T-cell (primary cell): ENCODE measurements around the gene CEP68. TPM values are rescaled to one million over a fixed set of nuclear protein-coding genes. Genes with fewer than 3 reads are reported as not detected.
A peak's percentile ranks its signal among the peaks of the same experiment; 100 is the strongest.
"Not testable (repeated sequence)": the region's sequence is repeated elsewhere in the genome, so short reads cannot be mapped to it uniquely, and the experiment has no call there.

Experiments
- ATAC-seq, 4 experiments: fragments of 200-7000 bp in 3 of 4; fragments of 150-1000 bp in 1 of 4; cut with Tn5 transposase; replicated peaks in 1 of 4; 1 replicate in 3 of 4; 2 replicates in 1 of 4; pipeline ENCODE4 v1.10.0; 2021; ENCODE audit warnings: moderate library complexity in 3 of 4, mild to moderate bottlenecking in 2 of 4, moderate number of reproducible peaks in 1 of 4
- CTCF ChIA-PET, 2 donors: fragments of 300-600 bp; sonication (Branson Sonifier 250); formaldehyde crosslinking; loops; one replicate each; lab custom pipeline; 2022; ENCODE audit warnings: antibody characterized with exemption in 2 of 2; lab: Charles Lee
- POLR2A ChIA-PET, 2 donors: fragments of 300-600 bp; sonication (Branson Sonifier 250); formaldehyde crosslinking; loops; one replicate each; lab custom pipeline; 2022; ENCODE audit warnings: antibody characterized with exemption in 2 of 2; lab: Charles Lee
- DNase-seq, 35 experiments: peaks; one replicate each; pipeline versions ENCODE4 v3.0.0 to v3.0.0-alpha.2; 2013 to 2023
- H3K27ac ChIP-seq: one replicate; pipeline ENCODE4 v1.5.1; 2013; ENCODE audit warnings: low read length
- H3K27me3 ChIP-seq, 2 experiments: replicated peaks in 1 of 2; 1 replicate in 1 of 2; 2 replicates in 1 of 2; pipeline versions ENCODE4 v1.6.1 to v1.7.0; 2013; ENCODE audit warnings: low read length in 1 of 2, mixed read lengths in 1 of 2; ENCODE audit not compliant: control insufficient read depth in 2 of 2, insufficient read depth in 2 of 2; ENCODE audit errors: extremely low read depth in 1 of 2
- H3K36me3 ChIP-seq, 2 donors: 1 replicate in 1 of 2; 2 replicates in 1 of 2; pipeline versions ENCODE4 v1.6.1 to v1.7.0; 2013; ENCODE audit warnings: low read length in 1 of 2; ENCODE audit not compliant: control insufficient read depth in 2 of 2, insufficient read depth in 1 of 2; ENCODE audit errors: extremely low read depth in 1 of 2
- H3K4me1 ChIP-seq, 2 experiments: 1 replicate in 1 of 2; 2 replicates in 1 of 2; pipeline versions ENCODE4 v1.6.1 to v1.7.0; 2013; ENCODE audit warnings: low read length in 2 of 2, mixed read lengths in 1 of 2; ENCODE audit not compliant: insufficient read depth in 2 of 2, control insufficient read depth in 1 of 2; ENCODE audit errors: extremely low read depth in 1 of 2
- H3K4me3 ChIP-seq, 2 donors: 1 replicate in 1 of 2; 2 replicates in 1 of 2; pipeline versions ENCODE4 v1.5.1 to v1.7.0; 2013; ENCODE audit warnings: mild to moderate bottlenecking in 2 of 2, low read length in 1 of 2, moderate library complexity in 1 of 2; ENCODE audit not compliant: control insufficient read depth in 1 of 2; ENCODE audit errors: extremely low read depth in 1 of 2
- H3K9me3 ChIP-seq: 2 replicates; pipeline ENCODE4 v1.7.0; 2013
- H3K27ac Mint-ChIP-seq, 2 donors: one replicate each; pipeline ENCODE4 v1.8.0; 2020 to 2021; ENCODE audit warnings: mild to moderate bottlenecking in 2 of 2, mixed read lengths in 2 of 2
- H3K27me3 Mint-ChIP-seq, 2 donors: one replicate each; pipeline ENCODE4 v1.8.0; 2021 to 2022; ENCODE audit warnings: mixed read lengths in 2 of 2
- H3K36me3 Mint-ChIP-seq: one replicate; pipeline ENCODE4 v1.8.0; 2021; ENCODE audit warnings: mixed read lengths
- H3K4me1 Mint-ChIP-seq, 3 donors: one replicate each; pipeline ENCODE4 v1.8.0; 2020 to 2022; ENCODE audit warnings: mixed read lengths in 3 of 3, mild to moderate bottlenecking in 1 of 3
- H3K4me3 Mint-ChIP-seq, 3 donors: one replicate each; pipeline ENCODE4 v1.8.0; 2020 to 2022; ENCODE audit warnings: mild to moderate bottlenecking in 3 of 3, mixed read lengths in 3 of 3, moderate library complexity in 3 of 3
- H3K9me3 Mint-ChIP-seq, 3 donors: one replicate each; pipeline ENCODE4 v1.8.0; 2020 to 2022; ENCODE audit warnings: mixed read lengths in 3 of 3
- whole genome bisulfite sequencing: methylation state at CpG from one replicate; pipeline ENCODE4 v1.1.5; 2013; ENCODE audit warnings: missing lambda C conversion rate; ENCODE audit not compliant: insufficient coverage; 5-methylcytosine and 5-hydroxymethylcytosine counted together
- total RNA-seq, 35 experiments: library from RNA in 6 of 35; stranded (reverse) in 6 of 35; fragments of 120-200 nt in 1 of 35; gene quantifications; one replicate each; pipeline versions ENCODE4 v1.2.1 to v1.2.4 and lab custom pipeline; 2013 to 2026

The CEP68 gene
- total RNA-seq, 5 donors from 2014 or later (not counting 1 experiment from before 2014, with no cell fraction given): 24.1 to 41.4 (median 37.4) TPM

DNA sequence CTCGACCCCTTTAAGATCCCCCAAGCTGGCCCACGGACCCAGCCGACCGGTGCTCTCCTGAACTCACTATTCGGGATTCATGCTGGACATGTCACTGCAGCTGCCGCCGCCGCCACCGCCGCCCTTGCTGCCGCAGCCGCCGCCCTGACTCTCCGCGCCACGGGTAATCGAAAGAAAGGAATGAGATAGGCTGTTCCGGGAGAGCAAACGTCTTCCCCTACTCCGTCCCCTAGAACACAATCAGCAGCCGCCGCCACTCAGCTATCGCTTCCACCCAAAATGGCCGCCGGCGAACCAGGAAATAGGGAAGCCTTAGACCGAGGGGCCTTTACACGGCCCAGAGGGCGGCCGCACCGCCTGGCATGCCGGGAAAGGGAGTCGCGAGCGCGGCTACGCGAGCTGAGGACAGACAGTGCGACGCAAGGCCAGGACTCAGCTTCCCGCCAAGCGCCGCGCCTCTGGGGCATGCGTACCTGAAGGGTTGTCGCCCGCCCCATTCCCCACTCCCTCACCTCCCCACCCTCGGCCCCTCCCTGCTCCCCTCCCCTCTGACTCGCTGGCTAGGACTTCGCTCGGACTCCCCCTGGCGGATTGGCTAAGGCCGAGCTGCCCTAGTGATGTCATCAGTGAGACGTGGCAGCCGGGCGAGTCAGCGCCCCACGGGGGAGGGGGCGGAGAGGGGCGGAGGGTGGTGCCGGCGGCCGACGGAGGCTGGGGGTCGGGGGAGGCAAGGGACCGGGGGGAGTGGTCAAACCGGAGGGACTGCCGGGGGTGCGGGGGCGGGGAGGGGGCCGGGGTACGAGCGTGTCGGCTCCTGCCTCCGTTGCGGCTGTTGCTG is 73.8 kb downstream of the CEP68 start, which contains the start of gene RAB1A:
RAB1A (minus strand) TSS at position 281 of the 838 bp plus-strand sequence; CDS start at position 90, 191 bp downstream.
- Histone ChIP-seq H3K4me1 (peaks cover 24 to 29% of the 10 kb centered on the region in 2 experiments), H3K27ac (peak within 1 kb of the TSS; percentile 90), H3K9me3 (no peaks in the 10 kb centered on the region), H3K4me3 (peak within 1 kb of the TSS; percentile 92 to 96), H3K36me3 (no peaks in the 10 kb centered on the region), H3K27me3 (no peaks in the 10 kb centered on the region)
- H3K36me3 Mint-ChIP-seq: peaks cover 3% of the 10 kb centered on the region
- H3K9me3 Mint-ChIP-seq: no peaks in the 10 kb centered on the region
- ChIA-PET POLR2A (interaction anchor here (0.5 to 2.0 kb wide), 24 partner anchors 10 to 1541 kb away, joined by 3 to 26 read pairs (median 4); partner anchors contain the start of genes ACTR2 (in 2 of the 2), CEP68 (in 2 of the 2), MDH1 (in 1 of the 2) and SERTAD2 (in 1 of the 2)), CTCF (interaction anchor here (0.6 to 3.2 kb wide), 17 partner anchors 10 to 1665 kb away, joined by 3 to 34 read pairs (median 3); partner anchors contain the start of genes ACTR2 (in 1 of the 2) and CEP68 (in 1 of the 2))
- ATAC-seq: peak; percentile 92 to 95 (median 94)
- H3K4me3 Mint-ChIP-seq: peak within 1 kb of the TSS; percentile 95 to 100 (median 100)
- H3K4me1 Mint-ChIP-seq: peaks cover 39 to 48% (median 43%) of the 10 kb centered on the region in 3 donors
- DNase-seq: peak; percentile 96 to 100 (median 99)
- under 1% methylated on average over 53 of the region's 76 CpGs for WGBS
- H3K27me3 Mint-ChIP-seq: no peaks in the 10 kb centered on the region
- peak within 1 kb of the TSS; percentile 99 to 100 for H3K27ac Mint-ChIP-seq

GRCh38 chr2:65130664-65131175 is 74.5 kb downstream of the CEP68 start:
- peak in 5 of 35 experiments; percentile 1 to 50 (median 10) for DNase-seq
- WGBS: 11% methylated on average over 16 of the region's 19 CpGs

DNA sequence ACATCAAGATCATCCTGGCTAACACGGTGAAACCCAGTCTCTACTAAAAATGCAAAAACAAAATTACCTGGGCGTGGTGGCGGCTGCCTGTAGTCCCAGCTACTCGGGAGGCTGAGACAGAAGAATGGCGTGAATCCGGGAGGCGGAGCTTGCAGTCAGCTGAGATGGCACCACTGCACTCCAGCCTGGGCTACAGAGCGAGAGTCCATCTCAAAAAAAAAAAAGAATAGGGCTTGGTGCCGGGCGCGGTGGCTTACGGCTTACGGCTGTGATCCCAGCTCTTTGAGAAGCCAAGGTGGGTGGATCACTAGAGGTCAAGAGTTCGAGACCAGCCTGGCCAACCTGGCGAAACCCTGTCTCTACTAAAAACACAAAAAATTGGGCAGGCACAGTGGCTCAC is 76.7 kb downstream of the CEP68 start:
- not testable (repeated sequence) for ATAC-seq, H3K27me3 Mint-ChIP-seq, H3K4me3 Mint-ChIP-seq, H3K27ac Mint-ChIP-seq, H3K27me3 ChIP-seq, H3K9me3 Mint-ChIP-seq, H3K27ac ChIP-seq, H3K36me3 Mint-ChIP-seq, H3K4me3 ChIP-seq, H3K36me3 ChIP-seq, H3K9me3 ChIP-seq, DNase-seq
- WGBS: 92% methylated on average over 14 of the region's 15 CpGs
- peaks cover 17 to 23% (median 19%) of the 10 kb centered on the region in 3 donors for H3K4me1 Mint-ChIP-seq
- ChIA-PET POLR2A (interaction anchor here (0.5 to 1.1 kb wide), 3 partner anchors 23 to 941 kb away, joined by 3 read pairs; no protein-coding TSS in a partner anchor), CTCF (interaction anchor here (0.7 to 1.2 kb wide), 4 partner anchors 14 to 77 kb away, joined by 3 to 5 read pairs (median 3); no protein-coding TSS in a partner anchor)
- peaks cover 8 to 14% of the 10 kb centered on the region in 2 experiments for H3K4me1 ChIP-seq

More at GRCh38 chr2:65130664-65131175, 74.5 kb downstream of the CEP68 start:
- Mint-ChIP-seq H3K36me3 (peaks cover 3% of the 10 kb centered on the region), H3K27me3 (no peaks in the 10 kb centered on the region), H3K27ac (peak overlapping the region; percentile 90 to 99), H3K4me1 (peaks cover 35 to 44% (median 41%) of the 10 kb centered on the region in 3 donors), H3K9me3 (no peaks in the 10 kb centered on the region), H3K4me3 (peak overlapping the region; percentile 95 to 100 (median 100))
- Histone ChIP-seq H3K36me3 (no peaks in the 10 kb centered on the region), H3K27me3 (no peaks in the 10 kb centered on the region), H3K9me3 (no peaks in the 10 kb centered on the region), H3K4me1 (peaks cover 23% of the 10 kb centered on the region in 2 experiments), H3K27ac (peak overlapping the region; percentile 78), H3K4me3 (peak overlapping the region; percentile 71 to 96)
- ChIA-PET POLR2A (interaction anchor here (0.5 to 2.0 kb wide), 15 partner anchors 19 to 988 kb away, joined by 3 to 26 read pairs (median 4); partner anchors contain the start of genes ACTR2 (in 2 of the 2), CEP68 (in 2 of the 2) and SERTAD2 (in 1 of the 2)), CTCF (interaction anchor here (0.6 to 3.2 kb wide), 12 partner anchors 30 to 1241 kb away, joined by 3 to 34 read pairs (median 3); partner anchors contain the start of gene CEP68 (in 1 of the 2))
- ATAC-seq: peak in 2 of 4 experiments; percentile 0 to 3

GRCh38 chr2:65133626-65134025 is 77.4 kb downstream of the CEP68 start:
- H3K9me3 Mint-ChIP-seq: no peaks in the 10 kb centered on the region
- ATAC-seq (no peak), DNase-seq (no peak)
- H3K27me3 ChIP-seq: peaks cover 0 to 4% of the 10 kb centered on the region in 2 experiments
- peaks cover 11 to 16% (median 12%) of the 10 kb centered on the region in 3 donors for H3K4me1 Mint-ChIP-seq
- no peaks in the 10 kb centered on the region for H3K9me3 ChIP-seq
- no CpG with 5 or more reads among the region's 4 CpGs for WGBS
- peaks cover 0 to 2% of the 10 kb centered on the region in 2 donors for H3K27me3 Mint-ChIP-seq
- H3K4me3 ChIP-seq: no peak overlapping the region
- POLR2A ChIA-PET: interaction anchor here in 1 of 2 donors (0.5 to 1.1 kb wide), 2 partner anchors 8 to 44 kb away, joined by 3 to 6 read pairs; no protein-coding TSS in a partner anchor
- no peaks in the 10 kb centered on the region for H3K36me3 Mint-ChIP-seq
- H3K36me3 ChIP-seq: no peaks in the 10 kb centered on the region
- H3K27ac Mint-ChIP-seq: no peak overlapping the region
- CTCF ChIA-PET: interaction anchor here (0.7 to 1.0 kb wide), 4 partner anchors 13 to 187 kb away, joined by 3 to 5 read pairs (median 3); no protein-coding TSS in a partner anchor
- H3K4me3 Mint-ChIP-seq: no peak overlapping the region
- H3K27ac ChIP-seq: no peak overlapping the region
- peaks cover 6 to 7% of the 10 kb centered on the region in 2 experiments for H3K4me1 ChIP-seq

DNA sequence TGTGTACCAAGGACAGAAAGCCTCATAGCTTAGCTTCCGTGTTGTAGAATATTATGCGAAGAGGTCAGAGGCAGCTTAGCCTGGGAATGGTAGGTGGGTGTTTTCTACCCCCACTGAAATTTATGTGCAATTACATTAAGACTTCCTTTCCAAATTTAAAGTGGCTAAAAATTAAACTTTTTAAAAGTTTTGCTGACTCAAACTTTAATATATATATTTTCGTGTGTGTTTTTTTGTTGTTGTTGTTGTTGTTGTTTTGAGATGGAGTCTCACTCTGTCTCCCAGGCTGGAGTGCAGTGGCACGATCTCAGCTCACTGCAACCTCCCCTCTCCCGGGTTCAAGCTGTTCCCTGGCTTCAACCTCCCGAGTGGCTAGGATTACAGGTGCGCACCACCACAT is 77.9 kb downstream of the CEP68 start:
- Mint-ChIP-seq H3K27ac (no peak overlapping the region), H3K27me3 (peaks cover 0 to 2% of the 10 kb centered on the region in 2 donors), H3K4me3 (no peak overlapping the region), H3K36me3 (no peaks in the 10 kb centered on the region), H3K4me1 (peaks cover 6 to 10% (median 7%) of the 10 kb centered on the region in 3 donors), H3K9me3 (no peaks in the 10 kb centered on the region)
- Histone ChIP-seq H3K4me1 (peaks cover 2 to 5% of the 10 kb centered on the region in 2 experiments), H3K9me3 (no peaks in the 10 kb centered on the region), H3K36me3 (no peaks in the 10 kb centered on the region), H3K27ac (no peak overlapping the region), H3K27me3 (peaks cover 0 to 7% of the 10 kb centered on the region in 2 experiments), H3K4me3 (no peak overlapping the region)
- no CpG with 5 or more reads among the region's 7 CpGs for WGBS
- no peak for DNase-seq
- ChIA-PET CTCF (interaction anchor here (0.6 to 1.0 kb wide), 4 partner anchors 42 to 186 kb away, joined by 3 read pairs; no protein-coding TSS in a partner anchor), POLR2A (interaction anchor here (0.5 to 1.1 kb wide), 4 partner anchors 7 to 102 kb away, joined by 3 to 6 read pairs (median 5); no protein-coding TSS in a partner anchor)
- ATAC-seq: no peak
